Stomach (tissue), 9 donors: ENCODE results near the gene CRISP2. TPM values are rescaled to one million over a fixed set of nuclear protein-coding genes. Genes with fewer than 3 reads are reported as not detected.

Experiments
- DNase-seq, 2 donors: peaks; one replicate each; pipeline versions ENCODE4 v3.0.0 to v3.0.0-alpha.2; 2013 to 2019
- H3K27ac ChIP-seq, 5 donors: fragments of 200-600 bp in 4 of 5; sonication (generic) in 4 of 5; one replicate each; pipeline ENCODE4 v1.5.1; 2013 to 2019; ENCODE audit warnings: mild to moderate bottlenecking in 1 of 5, moderate library complexity in 1 of 5
- H3K27me3 ChIP-seq, 3 donors: fragments of 200-600 bp; sonication (generic); one replicate each; pipeline ENCODE4 v1.5.1; 2017 to 2019; ENCODE audit warnings: mixed run types in 1 of 3
- H3K36me3 ChIP-seq, 4 donors: fragments of 200-600 bp; sonication (generic); 1 replicate in 3 of 4; 2 replicates in 1 of 4; pipeline ENCODE4 v1.5.1; 2016 to 2019
- H3K4me1 ChIP-seq, 4 donors: fragments of 200-600 bp; sonication (generic); one replicate each; pipeline ENCODE4 v1.5.1; 2016 to 2019
- H3K4me3 ChIP-seq, 4 donors: fragments of 200-600 bp; sonication (generic) in 3 of 4; one replicate each; pipeline ENCODE4 v1.5.1; 2016 to 2019; ENCODE audit warnings: mild to moderate bottlenecking in 1 of 4
- H3K9me3 ChIP-seq, 4 donors: fragments of 200-600 bp; sonication (generic); one replicate each; pipeline ENCODE4 v1.5.1; 2016 to 2019
- EP300 ChIP-seq: sonication (generic); formaldehyde crosslinking; IDR thresholded peaks from one replicate; pipeline ENCODE4 v1.6.1; 2017; ENCODE audit warnings: antibody characterized with exemption
- POLR2A ChIP-seq, 4 donors: fragments of 450-650 bp; IDR thresholded peaks; one replicate each; pipeline ENCODE4 v1.6.1; 2016; ENCODE audit warnings: antibody characterized with exemption in 4 of 4, control low read depth in 2 of 4, mild to moderate bottlenecking in 1 of 4, moderate library complexity in 1 of 4
- POLR2AphosphoS5 ChIP-seq, 3 donors: sonication (generic); formaldehyde crosslinking; IDR thresholded peaks; one replicate each; pipeline ENCODE4 v1.6.1; 2016; ENCODE audit warnings: antibody characterized with exemption in 3 of 3
- WGBS, 5 donors: extraction: QIAGEN DNeasy Blood & Tissue Kit in 3 of 5; methylation state at CpG; one replicate each; pipeline versions ENCODE4 v1.1.5 to v1.1.7; 2013 to 2018; 5-methylcytosine and 5-hydroxymethylcytosine counted together
- intact Hi-C: fragments of 100-400 bp; cut with DNase I; formaldehyde crosslinking; loops from one replicate; pipeline ENCODE4 v1.15.1; 2023; ENCODE audit warnings: low total_unique reads
- polyA plus RNA-seq, 3 donors: library from polyadenylated mRNA; stranded (reverse); fragments of 200-250 nt; gene quantifications; one replicate each; pipeline ENCODE4 v1.2.3, GENCODE V29; 2013
- total RNA-seq, 5 donors: library from RNA; depleted of rRNA; stranded (reverse); fragments of >200 nt; gene quantifications; one replicate each; pipeline versions ENCODE4 v1.1.0 to v1.2.3, GENCODE V29; 2014 to 2016
- TF ChIP-seq, protein P1 (sequence below), 7 experiments: fragments of 450-650 bp in 4 of 7; fragments of 200-600 bp in 3 of 7; sonication (generic) in 3 of 7; IDR thresholded peaks; one replicate each; pipeline ENCODE4 v1.5.1; 2016 to 2019; ENCODE audit warnings: antibody characterized with exemption in 7 of 7, control low read depth in 2 of 7, mild to moderate bottlenecking in 1 of 7
- donor health status: healthy with polysubstance abuse.
- donor health status: Bipolar disorder and iron deficiency.
- donor health status: healthy.

CRISP2 gene
- total and polyA plus RNA-seq, 8 donors = 0.37 to 0.38 TPM; not detected in 6

DNA sequence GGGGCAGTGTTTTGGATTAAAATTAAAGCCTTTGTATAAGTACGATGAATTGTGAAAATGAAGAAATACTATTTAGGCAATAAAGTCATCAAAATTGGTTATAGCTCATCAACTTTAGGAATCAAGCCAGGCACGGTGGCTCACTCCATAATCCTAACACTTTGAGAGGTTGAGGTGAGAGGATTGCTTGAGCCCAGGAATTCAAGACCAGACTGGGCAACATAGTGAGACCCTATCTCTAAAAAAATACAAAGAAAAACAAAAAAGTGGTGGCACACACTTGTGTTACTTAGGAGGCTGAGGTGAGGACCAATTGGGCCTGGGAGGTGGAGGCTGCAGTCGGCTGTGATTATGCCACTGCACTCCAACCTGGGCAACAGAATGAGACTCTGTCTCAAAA lies 68.2 kb downstream of the CRISP2 start:
- no peaks in the 10 kb centered on the region for H3K9me3 ChIP-seq
- H3K36me3 ChIP-seq = no peaks in the 10 kb centered on the region
- DNase-seq = no peak
- no peaks in the 10 kb centered on the region for H3K4me1 ChIP-seq
- intact Hi-C loops = no loop called here
- 72 to 90% (median 74%) methylated on average over 3 of the region's 3 CpGs for WGBS, 5 donors
- H3K27me3 ChIP-seq = no peaks in the 10 kb centered on the region
- no peak overlapping the region for H3K27ac ChIP-seq
- H3K4me3 ChIP-seq = no peak overlapping the region
- TF ChIP-seq EP300 = no peak
- TF ChIP-seq, protein P1, sequence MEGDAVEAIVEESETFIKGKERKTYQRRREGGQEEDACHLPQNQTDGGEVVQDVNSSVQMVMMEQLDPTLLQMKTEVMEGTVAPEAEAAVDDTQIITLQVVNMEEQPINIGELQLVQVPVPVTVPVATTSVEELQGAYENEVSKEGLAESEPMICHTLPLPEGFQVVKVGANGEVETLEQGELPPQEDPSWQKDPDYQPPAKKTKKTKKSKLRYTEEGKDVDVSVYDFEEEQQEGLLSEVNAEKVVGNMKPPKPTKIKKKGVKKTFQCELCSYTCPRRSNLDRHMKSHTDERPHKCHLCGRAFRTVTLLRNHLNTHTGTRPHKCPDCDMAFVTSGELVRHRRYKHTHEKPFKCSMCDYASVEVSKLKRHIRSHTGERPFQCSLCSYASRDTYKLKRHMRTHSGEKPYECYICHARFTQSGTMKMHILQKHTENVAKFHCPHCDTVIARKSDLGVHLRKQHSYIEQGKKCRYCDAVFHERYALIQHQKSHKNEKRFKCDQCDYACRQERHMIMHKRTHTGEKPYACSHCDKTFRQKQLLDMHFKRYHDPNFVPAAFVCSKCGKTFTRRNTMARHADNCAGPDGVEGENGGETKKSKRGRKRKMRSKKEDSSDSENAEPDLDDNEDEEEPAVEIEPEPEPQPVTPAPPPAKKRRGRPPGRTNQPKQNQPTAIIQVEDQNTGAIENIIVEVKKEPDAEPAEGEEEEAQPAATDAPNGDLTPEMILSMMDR (IDR thresholded peaks at IDR 0.05) = no peak
- no peak for TF ChIP-seq POLR2AphosphoS5 (IDR thresholded peaks at IDR 0.05)
- no peak for TF ChIP-seq POLR2A (IDR thresholded peaks at IDR 0.05)

Other genes starting within 250 kb of the CRISP2 start
- not detected for gene GLYATL3, start 213.6 kb downstream of the CRISP2 start, total RNA-seq
- not detected for gene GLYATL3, start 213.6 kb downstream of the CRISP2 start, polyA plus RNA-seq
- 10 to 100 TPM in 3 of 5 donors, 1 to 10 TPM in 1, not detected in 1; 6.2 to 29.8 (median 23.8) TPM for gene C6orf141, start 162.9 kb downstream of the CRISP2 start, total RNA-seq
- 1 to 10 TPM in 2 of 3 donors, under 1 TPM in 1; 0.81 to 9.2 (median 4.5) TPM for gene C6orf141, start 162.9 kb downstream of the CRISP2 start, polyA plus RNA-seq
- under 1 TPM in 2 of 5 donors, not detected in 3; 0.43 to 0.92 TPM for gene RHAG, start 76.7 kb downstream of the CRISP2 start, total RNA-seq
- gene RHAG, start 76.7 kb downstream of the CRISP2 start, polyA plus RNA-seq = under 1 TPM in 2 of 3 donors, not detected in 1; 0.08 to 0.19 TPM
- under 1 TPM in 1 of 5 donors, not detected in 4; 0.55 TPM for gene CRISP3, start 30.8 kb upstream of the CRISP2 start, total RNA-seq
- gene CRISP3, start 30.8 kb upstream of the CRISP2 start, polyA plus RNA-seq = 1 to 10 TPM in 1 of 3 donors, not detected in 2; 6.8 TPM
- not detected for gene PGK2, start 73.7 kb upstream of the CRISP2 start, total RNA-seq
- not detected for gene PGK2, start 73.7 kb upstream of the CRISP2 start, polyA plus RNA-seq
- not detected for gene CRISP1, start 153.0 kb upstream of the CRISP2 start, total RNA-seq
- gene CRISP1, start 153.0 kb upstream of the CRISP2 start, polyA plus RNA-seq = not detected